Measurements from ENCODE around the gene GLI1.

DNA sequence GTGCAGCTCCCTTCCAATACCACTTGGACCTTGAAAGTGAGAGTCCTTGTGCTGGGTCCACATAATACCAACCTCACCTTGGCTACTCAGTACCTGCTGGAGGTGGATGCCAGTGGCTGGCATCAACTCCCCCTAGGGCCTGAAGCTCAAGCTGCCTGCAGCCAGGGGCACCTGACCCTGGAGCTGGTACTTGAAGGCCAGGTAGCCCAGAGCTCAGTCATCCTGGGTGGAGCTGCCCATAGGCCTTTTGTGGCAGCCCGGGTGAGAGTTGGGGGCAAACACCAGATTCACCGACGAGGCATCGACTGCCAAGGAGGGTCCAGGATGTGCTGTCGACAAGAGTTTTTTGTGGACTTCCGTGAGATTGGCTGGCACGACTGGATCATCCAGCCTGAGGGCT lies 10.2 kb upstream of the GLI1 start:
- TF ChIP-seq, protein P1, sequence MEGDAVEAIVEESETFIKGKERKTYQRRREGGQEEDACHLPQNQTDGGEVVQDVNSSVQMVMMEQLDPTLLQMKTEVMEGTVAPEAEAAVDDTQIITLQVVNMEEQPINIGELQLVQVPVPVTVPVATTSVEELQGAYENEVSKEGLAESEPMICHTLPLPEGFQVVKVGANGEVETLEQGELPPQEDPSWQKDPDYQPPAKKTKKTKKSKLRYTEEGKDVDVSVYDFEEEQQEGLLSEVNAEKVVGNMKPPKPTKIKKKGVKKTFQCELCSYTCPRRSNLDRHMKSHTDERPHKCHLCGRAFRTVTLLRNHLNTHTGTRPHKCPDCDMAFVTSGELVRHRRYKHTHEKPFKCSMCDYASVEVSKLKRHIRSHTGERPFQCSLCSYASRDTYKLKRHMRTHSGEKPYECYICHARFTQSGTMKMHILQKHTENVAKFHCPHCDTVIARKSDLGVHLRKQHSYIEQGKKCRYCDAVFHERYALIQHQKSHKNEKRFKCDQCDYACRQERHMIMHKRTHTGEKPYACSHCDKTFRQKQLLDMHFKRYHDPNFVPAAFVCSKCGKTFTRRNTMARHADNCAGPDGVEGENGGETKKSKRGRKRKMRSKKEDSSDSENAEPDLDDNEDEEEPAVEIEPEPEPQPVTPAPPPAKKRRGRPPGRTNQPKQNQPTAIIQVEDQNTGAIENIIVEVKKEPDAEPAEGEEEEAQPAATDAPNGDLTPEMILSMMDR (IDR thresholded peaks at IDR 0.05) = no peak
- no peak for TF ChIP-seq POLR2A (IDR thresholded peaks at IDR 0.05)

All from prostate gland (tissue), 2 donors.